ENCODE data around the gene CCDC91. TPM values are rescaled to one million over a fixed set of nuclear protein-coding genes. Genes with fewer than 3 reads are reported as not detected.

Gene CCDC91
- total RNA-seq, 2 experiments from 2014 or later: 52.9 to 55.3 TPM

DNA sequence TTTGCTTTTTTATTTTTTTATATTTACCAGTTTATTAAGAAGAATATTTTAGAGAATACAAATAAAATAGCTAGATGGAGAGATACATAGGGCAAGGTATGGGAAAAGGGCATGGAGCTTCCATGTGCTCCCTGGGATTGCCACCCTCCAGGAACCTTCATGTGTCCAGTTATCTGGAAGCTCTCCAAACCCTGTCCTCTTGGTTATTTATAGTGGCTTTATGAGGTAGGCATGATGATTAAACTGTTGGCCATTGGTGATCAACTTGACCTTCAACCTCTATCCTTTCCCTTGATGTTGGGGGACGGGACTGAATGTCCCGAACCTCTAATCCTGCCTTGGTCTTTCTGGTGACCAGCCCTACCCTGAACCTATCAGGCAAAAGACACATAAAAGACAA is 156.3 kb downstream of the CCDC91 start:
- Mint-ChIP-seq H3K4me3 (no peak overlapping the region), H3K9me3 (no peaks in the 10 kb centered on the region), H3K4me1 (ENCODE audit: low read depth) (no peaks in the 10 kb centered on the region), H3K27me3 (no peaks in the 10 kb centered on the region), H3K27ac (no peak overlapping the region), H3K36me3 (ENCODE audit: low read depth) (peaks cover 58% of the 10 kb centered on the region)
- POLR2A ChIA-PET: no interaction called here
- no peak for ATAC-seq (ENCODE audit: poor library complexity)
- Histone ChIP-seq H3K27ac (ENCODE audit: low read depth in 1 of 2, low read length in 2 of 2) (no peak overlapping the region), H3K4me1 (ENCODE audit: insufficient read depth, low read length) (no peaks in the 10 kb centered on the region), H3K9me3 (ENCODE audit: control insufficient read depth in 1 of 2, insufficient read depth in 1 of 2, low read length in 2 of 2) (peaks cover 0 to 4% of the 10 kb centered on the region in 2 experiments), H3K36me3 (ENCODE audit: insufficient read depth, low read length) (peaks cover 13% of the 10 kb centered on the region), H3K4me3 (ENCODE audit: low read length) (no peak overlapping the region), H3K27me3 (ENCODE audit: control insufficient read depth in 1 of 2, insufficient read depth in 2 of 2, low read length in 2 of 2) (no peaks in the 10 kb centered on the region)
- intact Hi-C loops (cut with DNase I, micrococcal nuclease): no loop called here
- no peak for TF ChIP-seq CTCF (IDR thresholded peaks at IDR 0.05)
- no peak for DNase-seq
- CTCF ChIA-PET: no interaction called here

GRCh38 chr12:28349196-28349595 is 158.9 kb downstream of the CCDC91 start:
- Mint-ChIP-seq H3K27ac (no peak overlapping the region), H3K9me3 (peaks cover 2% of the 10 kb centered on the region), H3K27me3 (no peaks in the 10 kb centered on the region), H3K4me3 (no peak overlapping the region), H3K4me1 (ENCODE audit: low read depth) (no peaks in the 10 kb centered on the region), H3K36me3 (ENCODE audit: low read depth) (peaks cover 73% of the 10 kb centered on the region)
- H3K36me3 ChIP-seq (ENCODE audit: insufficient read depth, low read length): peaks cover 21% of the 10 kb centered on the region
- H3K4me1 ChIP-seq (ENCODE audit: insufficient read depth, low read length): no peaks in the 10 kb centered on the region
- no peaks in the 10 kb centered on the region for H3K27me3 ChIP-seq (ENCODE audit: control insufficient read depth in 1 of 2, insufficient read depth in 2 of 2, low read length in 2 of 2)
- no peak for DNase-seq
- POLR2A ChIA-PET: no interaction called here
- TF ChIP-seq CTCF (IDR thresholded peaks at IDR 0.05): no peak
- no peak overlapping the region for H3K4me3 ChIP-seq (ENCODE audit: low read length)
- intact Hi-C loops (cut with DNase I, micrococcal nuclease): no loop called here
- peaks cover 0 to 4% of the 10 kb centered on the region in 2 experiments for H3K9me3 ChIP-seq (ENCODE audit: control insufficient read depth in 1 of 2, insufficient read depth in 1 of 2, low read length in 2 of 2)
- ATAC-seq (ENCODE audit: poor library complexity): no peak
- no peak overlapping the region for H3K27ac ChIP-seq (ENCODE audit: low read depth in 1 of 2, low read length in 2 of 2)
- CTCF ChIA-PET: interaction anchor here (1.2 kb wide), 1 partner anchor 11 kb away, joined by 3 read pairs; no protein-coding TSS in a partner anchor

DNA sequence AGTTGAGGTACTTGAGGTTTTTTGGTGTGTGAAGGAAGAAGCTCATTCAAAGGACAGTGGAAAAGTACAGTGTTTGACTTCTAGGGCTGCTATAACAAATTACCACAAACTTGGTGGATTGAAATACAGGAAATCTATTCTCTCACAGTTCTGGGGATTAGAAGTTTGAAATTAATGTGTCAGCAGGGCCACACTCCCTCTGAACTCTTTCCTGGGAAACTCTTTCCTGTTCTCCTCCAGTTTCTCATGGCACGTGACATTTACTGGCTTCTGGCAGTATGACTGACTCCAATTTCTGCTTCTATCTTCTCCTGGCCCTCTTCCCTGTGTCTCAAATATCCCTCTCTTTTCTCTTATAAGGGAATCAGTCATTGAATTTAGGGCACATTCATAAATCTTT is 160.2 kb downstream of the CCDC91 start:
- Mint-ChIP-seq H3K4me1 (ENCODE audit: low read depth) (peaks cover 5% of the 10 kb centered on the region), H3K27ac (no peak overlapping the region), H3K4me3 (no peak overlapping the region), H3K36me3 (ENCODE audit: low read depth) (peaks cover 81% of the 10 kb centered on the region), H3K9me3 (peaks cover 2% of the 10 kb centered on the region), H3K27me3 (no peaks in the 10 kb centered on the region)
- Histone ChIP-seq H3K4me3 (ENCODE audit: low read length) (no peak overlapping the region), H3K9me3 (ENCODE audit: control insufficient read depth in 1 of 2, insufficient read depth in 1 of 2, low read length in 2 of 2) (peaks cover 0 to 4% of the 10 kb centered on the region in 2 experiments), H3K27ac (ENCODE audit: low read depth in 1 of 2, low read length in 2 of 2) (no peak overlapping the region), H3K27me3 (ENCODE audit: control insufficient read depth in 1 of 2, insufficient read depth in 2 of 2, low read length in 2 of 2) (no peaks in the 10 kb centered on the region), H3K36me3 (ENCODE audit: insufficient read depth, low read length) (peaks cover 21% of the 10 kb centered on the region), H3K4me1 (ENCODE audit: insufficient read depth, low read length) (no peaks in the 10 kb centered on the region)
- ATAC-seq (ENCODE audit: poor library complexity): no peak
- CTCF ChIA-PET: no interaction called here
- intact Hi-C loops (cut with DNase I, micrococcal nuclease): no loop called here
- POLR2A ChIA-PET: no interaction called here
- TF ChIP-seq CTCF (IDR thresholded peaks at IDR 0.05): no peak
- no peak for DNase-seq
